SIG-M5 (cell line): ENCODE data around the gene NTM.

Source experiments
- DNase-seq: peaks from one replicate; lab custom pipeline; 2025; lab: John Stamatoyannopoulos, UW

Gene NTM

GRCh38 chr11:131767421-131767820 is 397.0 kb downstream of the NTM start:
- no peak for DNase-seq

- DNase-seq: no peak
These were observed 400.4 kb downstream of the NTM start for GRCh38 chr11:131770801-131771200.

- no peak for DNase-seq
These were observed 401.1 kb downstream of the NTM start for GRCh38 chr11:131771471-131771870.

- no peak for DNase-seq
These were observed 403.2 kb downstream of the NTM start for GRCh38 chr11:131773626-131774025.

GRCh38 chr11:131776211-131776610 is 405.8 kb downstream of the NTM start:
- DNase-seq: no peak

- DNase-seq: no peak
These were observed 415.4 kb downstream of the NTM start for GRCh38 chr11:131785801-131786200.

- DNase-seq: no peak
These were observed 416.7 kb downstream of the NTM start for GRCh38 chr11:131787119-131787518.

- no peak for DNase-seq
These were observed 420.2 kb downstream of the NTM start for GRCh38 chr11:131790586-131790985.

GRCh38 chr11:131792243-131792642 is 421.8 kb downstream of the NTM start:
- no peak for DNase-seq

- no peak for DNase-seq
These were observed 425.7 kb downstream of the NTM start for GRCh38 chr11:131796089-131796488.

GRCh38 chr11:131796541-131796940 is 426.1 kb downstream of the NTM start:
- DNase-seq: no peak

GRCh38 chr11:131800452-131800851 is 430.0 kb downstream of the NTM start:
- no peak for DNase-seq

GRCh38 chr11:131802440-131803115 is 432.2 kb downstream of the NTM start:
- no peak for DNase-seq

- no peak for DNase-seq
These were observed 437.5 kb downstream of the NTM start for GRCh38 chr11:131807876-131808275.

GRCh38 chr11:131808470-131808869 is 438.1 kb downstream of the NTM start:
- no peak for DNase-seq

GRCh38 chr11:131809203-131809918 is 438.9 kb downstream of the NTM start:
- no peak for DNase-seq

- no peak for DNase-seq
These were observed 440.1 kb downstream of the NTM start for GRCh38 chr11:131810541-131810940.

GRCh38 chr11:131811383-131811782 is 441.0 kb downstream of the NTM start:
- DNase-seq: no peak

- DNase-seq: no peak
These were observed 443.7 kb downstream of the NTM start for GRCh38 chr11:131814108-131814507.

- DNase-seq: no peak
These were observed 445.2 kb downstream of the NTM start for GRCh38 chr11:131815590-131815989.

GRCh38 chr11:131816051-131816450 is 445.6 kb downstream of the NTM start:
- no peak for DNase-seq

GRCh38 chr11:131817687-131818188 is 447.3 kb downstream of the NTM start:
- DNase-seq: no peak

GRCh38 chr11:131819865-131820264 is 449.4 kb downstream of the NTM start:
- no peak for DNase-seq

- no peak for DNase-seq
These were observed 452.1 kb downstream of the NTM start for GRCh38 chr11:131822506-131822905.
